GM21447 (cell line): ENCODE results near the gene ABHD8.

ENCODE experiments used
- ATAC-seq: cut with Tn5 transposase; IDR thresholded peaks from one replicate; pipeline ENCODE4 v1.9.1; 2021; ENCODE audit not compliant: unreplicated experiment

The ABHD8 gene

GRCh38 chr19:17321655-17322489, 18.6 kb upstream of the ABHD8 start:
- ATAC-seq = no peak

- ATAC-seq = no peak
Measured at GRCh38 chr19:17320435-17320834, 17.2 kb upstream of the ABHD8 start.

DNA sequence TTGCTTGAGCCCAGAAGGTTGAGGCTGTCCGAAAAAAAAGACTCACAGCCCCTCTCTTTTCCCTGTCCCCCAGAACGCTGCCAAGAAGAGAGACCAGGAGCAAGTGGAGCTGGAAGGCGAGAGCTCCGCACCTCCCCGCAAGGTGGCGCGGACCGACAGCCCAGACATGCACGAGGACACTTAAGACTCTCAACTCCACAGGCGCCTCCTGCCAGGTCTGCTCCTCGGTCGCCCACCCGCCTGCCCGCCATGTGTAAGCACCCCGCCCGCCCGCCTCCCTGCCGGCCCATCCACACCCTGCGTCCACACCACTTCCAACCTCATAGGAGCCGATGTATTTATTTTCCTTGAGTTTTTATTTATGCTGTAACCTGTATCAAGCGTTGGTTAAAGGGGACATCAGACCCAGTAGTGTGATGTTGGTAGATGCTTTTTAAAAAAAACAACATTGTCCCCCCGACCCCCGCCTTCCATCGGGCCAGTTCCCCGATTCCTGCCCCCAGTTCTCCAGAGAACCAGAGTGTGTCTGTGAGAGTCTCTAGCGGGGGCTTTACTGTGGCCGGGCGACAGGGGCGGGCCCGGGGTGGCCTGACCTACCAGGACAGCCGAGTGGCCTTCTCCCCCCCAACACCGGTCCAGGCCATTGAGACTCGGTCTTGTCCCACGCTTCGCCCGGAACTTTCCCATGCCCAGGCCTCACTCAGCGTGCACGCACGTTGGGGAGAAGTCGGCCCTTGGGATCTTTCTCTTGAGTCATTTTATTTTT, 16.4 kb upstream of the ABHD8 start:
- ATAC-seq = no peak

DNA sequence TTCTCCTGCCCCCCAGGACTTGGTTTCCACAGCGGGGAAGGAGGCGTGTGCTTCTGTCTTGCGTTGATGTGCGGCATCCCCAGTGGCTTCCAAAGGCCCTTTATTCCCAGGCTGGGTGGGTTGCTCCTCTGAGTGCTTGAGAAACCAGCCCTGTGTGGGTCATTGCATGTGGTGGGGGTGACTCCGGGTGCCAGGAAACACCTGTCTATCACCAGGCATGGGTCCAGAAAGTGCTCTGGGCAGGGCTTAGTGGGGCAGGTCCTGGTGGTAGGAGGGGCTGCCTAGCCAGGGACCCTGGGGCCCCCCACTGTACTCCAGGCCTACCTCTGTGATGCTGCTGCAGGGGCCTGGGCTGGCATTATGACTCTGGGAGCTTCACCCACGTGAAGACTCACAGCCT, 15.7 kb upstream of the ABHD8 start:
- ATAC-seq = no peak

DNA sequence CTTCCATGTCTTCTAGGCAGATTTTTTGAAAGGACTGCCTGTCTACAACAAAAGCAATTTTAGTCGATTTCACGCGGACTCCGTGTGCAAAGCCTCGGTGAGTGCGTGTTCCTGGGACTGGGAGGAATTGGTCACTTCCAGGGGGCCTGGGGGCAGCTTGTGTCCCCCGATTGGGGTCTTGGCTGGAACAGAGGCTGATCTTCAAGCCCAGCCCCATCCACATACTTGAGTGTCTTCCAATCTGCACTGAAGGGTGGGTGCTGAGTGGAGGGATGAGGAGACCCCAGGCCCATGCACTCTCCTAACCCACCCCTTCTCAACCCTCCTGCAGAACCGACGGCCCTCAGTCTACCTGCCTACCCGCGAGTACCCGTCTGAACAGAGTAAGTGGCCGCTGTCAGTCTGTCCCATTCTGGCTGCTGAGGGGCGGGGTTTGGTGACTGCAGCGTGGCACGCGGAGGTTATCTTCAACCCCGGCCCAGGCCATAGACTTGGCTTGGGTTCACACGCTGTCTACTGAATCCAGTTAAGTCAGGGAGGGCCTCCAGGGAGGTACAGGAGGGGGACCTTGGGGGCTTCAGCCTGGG, 10.9 kb upstream of the ABHD8 start:
- ATAC-seq = no peak

DNA sequence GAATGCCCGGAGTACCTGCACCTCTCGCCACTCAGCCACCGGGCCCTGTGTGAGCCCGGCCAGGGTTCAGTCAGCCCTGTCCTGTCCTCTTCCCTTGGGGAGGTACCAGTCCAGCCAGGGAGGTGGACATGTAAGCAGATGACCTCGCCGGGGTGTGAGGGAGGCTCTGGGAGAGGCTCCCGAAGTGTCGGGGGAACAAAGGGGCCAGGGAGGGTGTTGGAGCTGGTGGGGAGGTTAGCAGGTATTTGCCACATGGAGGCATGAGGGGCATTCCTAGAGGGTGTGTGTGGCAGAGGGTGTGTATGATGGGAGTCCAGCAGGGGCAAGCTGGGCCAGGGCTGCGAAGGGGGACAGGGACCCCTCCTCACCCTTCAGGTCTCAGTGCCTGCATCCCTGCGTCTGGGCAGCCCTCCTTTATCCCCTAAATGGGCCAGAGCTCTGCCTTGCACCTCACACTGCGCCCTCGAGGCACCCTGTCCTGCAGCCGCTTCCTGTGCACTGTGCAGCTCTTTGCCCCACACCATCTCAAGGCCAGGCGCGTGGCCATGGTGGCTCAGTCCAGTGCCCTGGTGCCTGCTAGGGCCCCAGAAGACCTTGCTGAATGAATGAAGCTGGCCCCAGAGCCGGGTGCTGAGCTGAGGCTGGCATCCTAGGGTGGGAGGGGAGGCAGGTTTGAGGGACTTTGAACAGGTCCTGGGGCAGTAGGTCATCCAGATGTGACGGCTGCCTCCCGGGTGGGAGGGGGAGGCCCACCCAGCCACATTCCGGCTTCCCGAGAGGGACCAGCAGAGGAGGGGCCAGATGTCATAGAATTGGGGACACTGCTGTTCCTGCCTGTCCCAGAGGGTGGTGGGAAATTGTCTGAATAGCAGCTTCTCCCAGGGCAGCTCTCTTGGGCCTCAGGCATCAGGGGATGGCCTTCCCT, 9.2 kb upstream of the ABHD8 start:
- ATAC-seq = no peak

DNA sequence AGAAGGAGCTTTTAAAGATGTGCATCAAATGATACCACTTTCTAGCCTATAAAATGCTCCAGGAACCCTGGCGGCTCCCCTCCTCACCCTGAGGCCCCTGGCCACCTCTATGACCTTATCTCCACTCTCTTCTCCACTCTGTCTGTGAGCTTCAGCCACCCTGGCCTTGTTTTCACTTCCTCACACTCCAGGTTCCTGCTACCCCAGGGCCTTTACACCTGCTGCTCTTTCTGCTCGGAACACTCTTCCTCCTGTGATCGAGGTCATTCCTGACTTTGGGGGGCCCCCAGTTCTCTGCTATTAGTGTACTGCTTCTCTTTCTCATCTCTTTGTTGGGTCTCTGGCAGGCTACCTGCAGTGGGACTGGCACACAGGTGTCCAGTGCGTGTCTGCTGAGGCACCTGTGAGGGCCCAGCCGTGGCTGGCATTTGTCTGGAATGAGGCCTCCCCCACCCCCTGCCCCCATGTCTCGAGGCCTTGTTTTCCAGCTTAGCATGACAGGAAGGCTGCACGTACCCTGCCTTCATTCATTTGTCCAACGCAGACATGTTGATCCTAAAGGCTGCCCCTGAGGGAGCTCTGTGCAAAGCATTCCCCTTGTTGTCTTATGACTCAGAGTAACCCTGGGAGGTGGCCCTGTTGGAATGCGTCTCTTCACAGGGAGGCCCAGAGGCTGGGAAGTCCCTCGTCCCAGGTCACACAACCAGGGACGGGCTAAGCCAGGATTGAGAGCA, 8.4 kb upstream of the ABHD8 start:
- ATAC-seq = no peak

- ATAC-seq = no peak
Measured at GRCh38 chr19:17309965-17310461, 6.8 kb upstream of the ABHD8 start.

DNA sequence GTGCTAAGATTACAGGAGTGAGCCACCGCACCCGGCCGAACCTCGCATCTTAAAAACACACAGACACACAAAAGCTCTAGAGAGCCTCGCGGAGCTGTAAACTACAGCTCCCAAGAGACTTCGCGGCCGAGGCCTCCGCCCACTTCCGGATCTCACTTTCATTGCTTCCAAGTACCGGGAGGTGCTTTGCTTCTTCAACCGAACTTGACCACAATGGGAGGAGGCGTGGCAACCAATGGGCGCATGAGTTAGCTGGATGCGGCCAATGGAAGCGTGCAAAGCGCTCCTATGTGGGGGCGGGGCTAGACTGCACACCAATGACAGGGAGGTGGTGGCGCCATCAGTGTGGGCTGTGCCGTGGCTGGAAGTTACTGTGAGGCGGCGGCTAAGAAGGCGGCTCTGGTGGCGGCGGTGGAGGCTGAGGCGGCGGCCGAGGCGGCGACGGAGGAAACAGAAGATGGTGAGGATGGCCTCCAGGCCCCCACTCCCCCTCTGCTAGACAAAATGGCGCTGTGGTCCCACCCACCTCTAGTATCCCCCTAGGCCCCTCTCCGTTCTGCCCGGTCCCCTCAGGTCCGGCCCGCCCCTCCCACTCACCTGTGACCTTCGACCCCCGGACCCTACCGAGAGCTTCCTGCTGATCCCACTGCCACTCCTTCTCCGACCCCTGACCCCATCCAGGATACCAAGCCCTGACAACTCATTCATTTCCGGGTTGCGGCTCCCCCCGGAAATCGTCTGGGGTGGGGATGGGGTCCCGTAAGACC, 6.2 kb upstream of the ABHD8 start, which contains the start of gene DDA1:
TSS of gene DDA1 (plus strand) at position 366 of the 767 bp plus-strand sequence. CDS start at position 458, 92 bp downstream.
- ATAC-seq = peak; percentile 64

- no peak for ATAC-seq
Measured at GRCh38 chr19:17307876-17308377, 4.7 kb upstream of the ABHD8 start.

DNA sequence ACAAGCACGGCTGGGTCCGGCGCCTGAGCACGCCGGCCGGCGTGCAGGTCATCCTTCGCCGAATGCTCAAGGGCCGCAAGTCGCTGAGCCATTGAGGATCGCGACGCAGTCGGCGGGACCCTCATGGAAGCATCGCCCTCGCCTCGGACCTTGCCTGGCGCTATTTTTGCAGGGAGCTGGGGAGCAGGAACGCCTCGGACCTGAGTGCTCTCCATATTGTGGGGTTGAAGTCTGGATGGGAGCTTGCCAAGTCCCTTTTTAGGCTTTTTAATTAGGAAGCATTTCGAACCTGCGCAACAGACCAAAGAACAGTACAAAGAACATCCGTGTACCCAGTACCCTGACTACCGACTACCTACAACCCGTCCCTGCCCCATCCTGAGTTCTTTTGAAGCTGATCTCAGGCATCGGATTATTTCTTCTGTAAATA, 3.1 kb upstream of the ABHD8 start:
- ATAC-seq = no peak

DNA sequence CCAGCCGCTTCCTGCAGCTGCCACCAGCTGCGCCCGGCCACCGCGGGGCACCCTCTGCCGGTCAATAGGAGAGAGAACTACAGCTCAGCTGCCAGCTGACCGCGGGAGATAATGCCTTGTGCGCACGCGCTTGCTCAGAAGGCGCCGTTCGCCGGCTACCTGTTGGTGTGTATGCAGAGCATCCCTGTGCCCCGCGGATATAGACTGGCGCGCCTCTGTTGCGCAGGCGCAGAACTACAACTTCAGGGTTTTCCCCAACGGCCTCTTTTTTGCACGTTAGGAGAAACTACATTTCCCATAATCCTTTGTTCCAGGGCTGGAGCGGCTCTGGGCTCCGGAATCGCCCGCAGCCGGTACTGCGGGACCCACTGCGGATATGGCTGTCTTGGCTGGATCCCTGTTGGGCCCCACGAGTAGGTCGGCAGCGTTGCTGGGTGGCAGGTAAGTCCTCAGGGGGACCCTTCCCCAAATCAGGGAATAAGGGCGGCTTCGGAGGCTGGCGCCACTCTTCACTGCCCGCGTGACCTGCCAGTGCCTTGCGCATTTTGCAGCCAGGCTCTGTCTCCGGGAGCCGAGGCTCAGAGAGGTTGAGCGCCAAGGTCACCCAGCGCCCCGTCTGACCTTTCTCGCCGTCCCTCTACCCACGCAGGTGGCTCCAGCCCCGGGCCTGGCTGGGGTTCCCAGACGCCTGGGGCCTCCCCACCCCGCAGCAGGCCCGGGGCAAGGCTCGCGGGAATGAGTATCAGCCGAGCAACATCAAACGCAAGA, 2.5 kb upstream of the ABHD8 start, which contains the start of gene MRPL34:
TSS of gene MRPL34 (plus strand) at position 356 of the 768 bp plus-strand sequence. CDS start at position 377, 21 bp downstream.
- ATAC-seq = peak; percentile 57

DNA sequence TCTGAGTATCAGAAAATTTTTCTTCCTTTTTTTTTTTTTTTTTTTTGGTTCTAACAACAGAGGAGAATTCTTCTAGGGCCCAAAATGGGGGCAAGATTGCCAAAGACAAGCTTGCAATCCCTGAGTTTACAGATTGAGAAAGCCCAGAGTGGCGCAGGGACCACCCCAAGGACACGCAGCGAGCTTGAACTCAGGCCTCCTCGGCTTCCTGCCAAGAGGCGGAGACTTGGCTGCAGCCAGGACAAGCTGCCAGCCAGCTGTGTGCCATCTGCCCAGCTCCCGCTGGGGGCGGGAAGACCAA, 1.9 kb upstream of the ABHD8 start:
- ATAC-seq = no peak

GRCh38 chr19:17304386-17305215, 1.4 kb upstream of the ABHD8 start:
- no peak for ATAC-seq

DNA sequence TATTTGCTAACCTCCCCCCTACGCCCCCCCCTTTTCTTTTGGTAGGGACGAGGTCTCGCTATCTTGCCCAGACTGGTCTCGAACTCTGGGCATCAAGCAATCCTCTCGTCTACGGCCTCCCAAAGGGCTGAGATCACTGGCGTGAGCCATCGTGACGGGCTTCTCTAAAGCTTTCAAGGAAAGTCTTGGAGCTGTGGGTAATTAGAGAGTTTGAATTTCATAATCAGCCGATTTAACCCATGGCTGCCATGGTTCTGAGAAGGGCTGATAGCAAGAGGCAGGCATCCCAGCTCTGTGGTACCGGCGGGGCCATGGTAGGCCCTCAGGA, 679 bp upstream of the ABHD8 start:
- ATAC-seq = no peak

GRCh38 chr19:17302391-17303166, 646 bp downstream of the ABHD8 start:
- no peak for ATAC-seq
